H4 (cell line): Measurements from ENCODE around the gene TMC1. TPM values are rescaled to one million over a fixed set of nuclear protein-coding genes. Genes with fewer than 3 reads are reported as not detected.
"Not testable (repeated sequence)": the region's sequence is repeated elsewhere in the genome, so short reads cannot be mapped to it uniquely, and the experiment has no call there.

Source experiments
- DNase-seq: peaks from one replicate; pipeline ENCODE4 v3.0.0-alpha.2; 2015; ENCODE audit warnings: low spot score
- total RNA-seq: library from RNA; depleted of rRNA; stranded (reverse); fragments of >200 nt; shearing (Covaris generic); gene quantifications from 2 replicates; pipeline ENCODE4 v1.2.3, GENCODE V29; 2014; rRNA removed

TMC1 gene
- total RNA-seq = not detected in 2 replicates

GRCh38 chr9:72521416-72521815 lies at the start of gene TMC1:
TSS of gene TMC1 (plus strand) at chr9:72521608. CDS start at chr9:72648649, 127,041 bp downstream.
- not testable (repeated sequence) for DNase-seq

GRCh38 chr9:72473474-72474261 lies 47.7 kb upstream of the TMC1 start:
- DNase-seq = no peak

- DNase-seq = peak; percentile 28
These were observed 46.7 kb upstream of the TMC1 start for GRCh38 chr9:72474676-72475075.

- DNase-seq = no peak
These were observed 45.3 kb upstream of the TMC1 start for GRCh38 chr9:72476100-72476499.

- DNase-seq = peak; percentile 77
These were observed 44.6 kb upstream of the TMC1 start for GRCh38 chr9:72476617-72477437.

- DNase-seq = peak; percentile 92
These were observed 43.4 kb upstream of the TMC1 start for GRCh38 chr9:72477930-72478518.

GRCh38 chr9:72478966-72479365 lies 42.4 kb upstream of the TMC1 start:
- no peak for DNase-seq

GRCh38 chr9:72480261-72480660 lies 41.1 kb upstream of the TMC1 start:
- not testable (repeated sequence) for DNase-seq

GRCh38 chr9:72480921-72481320 lies 40.5 kb upstream of the TMC1 start:
- no peak for DNase-seq

GRCh38 chr9:72485821-72486593 lies 35.4 kb upstream of the TMC1 start:
- DNase-seq = peak; percentile 38

- no peak for DNase-seq
These were observed 34.8 kb upstream of the TMC1 start for GRCh38 chr9:72486594-72486955.

GRCh38 chr9:72487665-72488064 lies 33.7 kb upstream of the TMC1 start:
- DNase-seq = not testable (repeated sequence)

- no peak for DNase-seq
These were observed 31.4 kb upstream of the TMC1 start for GRCh38 chr9:72489986-72490385.

GRCh38 chr9:72491242-72491641 lies 30.2 kb upstream of the TMC1 start:
- DNase-seq = no peak

- DNase-seq = no peak
These were observed 27.4 kb upstream of the TMC1 start for GRCh38 chr9:72494051-72494450.

GRCh38 chr9:72497447-72498046 lies 23.9 kb upstream of the TMC1 start:
- DNase-seq = no peak

- no peak for DNase-seq
These were observed 14.8 kb upstream of the TMC1 start for GRCh38 chr9:72506615-72507014.

GRCh38 chr9:72509053-72509452 lies 12.4 kb upstream of the TMC1 start:
- DNase-seq = no peak

GRCh38 chr9:72509635-72510034 lies 11.8 kb upstream of the TMC1 start:
- peak; percentile 16 for DNase-seq

- not testable (repeated sequence) for DNase-seq
These were observed 397 bp upstream of the TMC1 start for GRCh38 chr9:72521011-72521410.

GRCh38 chr9:72524820-72525540 lies 3.6 kb downstream of the TMC1 start:
- peak; percentile 98 for DNase-seq
